DOHH2 (cell line): Measurements from ENCODE around the gene MRTFA.

Experiments
- EZH2phosphoT487 ChIP-seq: fragments of 200-600 bp; sonication (generic); IDR thresholded peaks from 2 replicates; pipeline ENCODE4 v1.6.1; 2017; ENCODE audit warnings: borderline replicate concordance, mild to moderate bottlenecking, antibody characterized with exemption, low read length, moderate library complexity, mixed read lengths
- TF ChIP-seq, protein P1 (sequence below): fragments of 200-600 bp; sonication (generic); IDR thresholded peaks from one replicate; pipeline ENCODE4 v1.5.1; 2014; ENCODE audit warnings: antibody characterized with exemption, mild to moderate bottlenecking, low read depth, low read length; ENCODE audit not compliant: poor library complexity, severe bottlenecking

DNA sequence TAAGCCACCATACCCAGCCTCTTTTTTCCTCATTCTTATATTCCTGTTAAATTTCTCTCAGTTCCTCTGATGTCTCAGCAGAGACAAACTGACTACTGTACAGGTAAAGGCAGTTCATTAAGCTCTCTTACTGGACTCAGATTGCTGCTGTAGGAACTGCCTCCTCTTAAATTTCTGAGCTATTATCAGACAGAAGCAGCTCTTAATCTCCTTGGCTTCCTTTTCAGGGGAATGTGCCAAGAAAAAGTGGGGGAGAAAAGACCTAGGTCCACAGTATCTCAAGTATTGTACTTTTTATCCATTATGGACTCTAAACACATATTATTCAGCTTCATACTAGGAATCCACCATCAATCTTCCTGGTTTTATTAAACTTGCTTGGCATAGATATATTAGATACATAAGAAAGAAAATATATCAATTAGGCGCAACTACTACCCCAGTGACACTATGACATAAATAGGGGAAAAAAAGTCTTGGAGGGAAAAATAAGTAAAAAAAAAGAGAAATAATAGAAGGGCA is 26.1 kb downstream of the MRTFA start:
- TF ChIP-seq, protein P1, sequence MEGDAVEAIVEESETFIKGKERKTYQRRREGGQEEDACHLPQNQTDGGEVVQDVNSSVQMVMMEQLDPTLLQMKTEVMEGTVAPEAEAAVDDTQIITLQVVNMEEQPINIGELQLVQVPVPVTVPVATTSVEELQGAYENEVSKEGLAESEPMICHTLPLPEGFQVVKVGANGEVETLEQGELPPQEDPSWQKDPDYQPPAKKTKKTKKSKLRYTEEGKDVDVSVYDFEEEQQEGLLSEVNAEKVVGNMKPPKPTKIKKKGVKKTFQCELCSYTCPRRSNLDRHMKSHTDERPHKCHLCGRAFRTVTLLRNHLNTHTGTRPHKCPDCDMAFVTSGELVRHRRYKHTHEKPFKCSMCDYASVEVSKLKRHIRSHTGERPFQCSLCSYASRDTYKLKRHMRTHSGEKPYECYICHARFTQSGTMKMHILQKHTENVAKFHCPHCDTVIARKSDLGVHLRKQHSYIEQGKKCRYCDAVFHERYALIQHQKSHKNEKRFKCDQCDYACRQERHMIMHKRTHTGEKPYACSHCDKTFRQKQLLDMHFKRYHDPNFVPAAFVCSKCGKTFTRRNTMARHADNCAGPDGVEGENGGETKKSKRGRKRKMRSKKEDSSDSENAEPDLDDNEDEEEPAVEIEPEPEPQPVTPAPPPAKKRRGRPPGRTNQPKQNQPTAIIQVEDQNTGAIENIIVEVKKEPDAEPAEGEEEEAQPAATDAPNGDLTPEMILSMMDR = no peak
- TF ChIP-seq EZH2phosphoT487 = no peak
